ENCODE measurements around the gene PDS5B. TPM values are rescaled to one million over a fixed set of nuclear protein-coding genes. Genes with fewer than 3 reads are reported as not detected.
A peak's percentile ranks its signal among the peaks of the same experiment; 100 is the strongest.

PDS5B gene
- total RNA-seq, 1 experiment from 2014 or later: 44.3 TPM

DNA sequence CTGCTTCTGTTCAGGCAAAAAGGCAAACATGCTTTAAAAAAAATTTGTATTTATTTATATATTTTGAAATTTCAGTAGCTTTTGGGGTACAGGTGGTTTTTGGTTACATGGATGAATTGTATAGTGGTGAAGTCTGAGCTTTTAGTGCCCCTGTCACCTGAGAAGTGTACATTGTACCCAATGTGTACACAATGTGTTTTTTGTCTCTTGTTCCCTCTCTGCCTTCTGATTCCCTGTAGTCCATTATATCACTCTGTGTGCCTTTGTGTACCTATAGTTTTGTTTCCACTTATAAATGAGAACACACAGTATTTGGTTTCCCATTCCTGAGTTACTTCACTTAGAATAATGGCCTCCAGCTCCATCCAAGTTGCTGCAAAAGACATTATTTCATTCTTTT lies 77.4 kb downstream of the PDS5B start (continued):
- TF ChIP-seq JAZF1 (CRISPR knock-in tag; IDR thresholded peaks at IDR 0.05): no peak

DNA sequence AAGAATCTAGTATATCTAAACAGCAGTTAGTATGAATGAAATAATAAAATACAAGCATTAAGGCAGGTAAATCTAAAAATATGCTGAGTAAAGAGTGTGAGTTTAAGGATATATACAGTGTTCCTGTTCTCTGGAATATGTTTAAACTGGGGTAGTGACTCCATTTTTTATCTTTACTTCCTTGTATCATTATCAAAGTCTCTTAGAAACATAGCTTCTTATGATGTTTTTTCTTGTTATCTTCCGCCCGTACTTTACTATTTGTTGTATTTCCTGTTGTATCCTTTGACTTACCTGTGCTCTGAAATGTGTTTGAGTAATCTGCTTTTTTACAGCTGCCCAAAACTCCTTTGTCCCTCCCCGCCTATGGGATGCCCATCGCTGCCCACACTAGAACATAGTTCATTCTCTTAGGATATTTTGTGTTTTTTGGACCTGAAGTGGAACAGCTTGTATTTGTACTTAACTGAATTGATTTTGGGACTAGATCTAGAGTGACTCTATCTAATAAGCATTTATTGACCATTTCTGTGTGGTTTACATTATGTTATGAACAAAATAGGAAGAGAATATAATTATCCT lies 80.8 kb downstream of the PDS5B start:
- CTCF ChIA-PET: interaction anchor here (1.7 to 3.1 kb wide), 2 partner anchors 16 to 80 kb away, joined by 8 to 18 read pairs; no protein-coding TSS in a partner anchor

DNA sequence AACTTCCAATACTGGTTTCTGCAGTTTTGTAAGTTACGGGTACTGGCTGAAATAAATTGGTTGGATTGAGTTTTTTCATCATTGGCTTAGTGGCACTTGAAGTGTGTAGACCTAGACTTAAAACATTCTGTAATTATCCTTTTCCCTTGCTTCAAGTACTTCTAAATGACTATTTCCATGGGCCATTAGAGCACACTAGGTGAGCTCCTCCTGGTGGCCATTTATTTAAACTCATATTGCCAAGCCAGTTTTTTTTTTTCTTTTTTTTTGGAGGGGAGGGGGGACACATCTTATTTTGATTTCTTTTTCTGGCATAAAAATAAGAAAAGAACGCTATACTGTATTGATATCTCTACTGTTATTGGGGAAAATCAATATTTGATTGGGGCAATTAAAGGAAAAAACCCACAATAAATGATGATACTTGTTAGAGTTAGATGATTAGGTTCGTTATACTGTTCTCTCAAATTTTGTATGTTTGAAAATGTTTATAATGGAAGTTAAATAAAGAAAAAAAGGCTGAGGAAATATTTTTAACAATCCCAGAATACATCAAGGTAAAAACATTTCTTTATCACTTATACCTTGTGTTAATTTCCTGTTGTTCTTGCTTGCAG lies 82.9 kb downstream of the PDS5B start:
- TF ChIP-seq NR1H2 (CRISPR knock-in tag; IDR thresholded peaks at IDR 0.05): no peak
- TF ChIP-seq, protein P1, sequence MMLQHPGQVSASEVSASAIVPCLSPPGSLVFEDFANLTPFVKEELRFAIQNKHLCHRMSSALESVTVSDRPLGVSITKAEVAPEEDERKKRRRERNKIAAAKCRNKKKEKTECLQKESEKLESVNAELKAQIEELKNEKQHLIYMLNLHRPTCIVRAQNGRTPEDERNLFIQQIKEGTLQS (CRISPR knock-in tag; conservative IDR thresholded peaks at IDR 0.05): no peak
- TF ChIP-seq, protein P2, sequence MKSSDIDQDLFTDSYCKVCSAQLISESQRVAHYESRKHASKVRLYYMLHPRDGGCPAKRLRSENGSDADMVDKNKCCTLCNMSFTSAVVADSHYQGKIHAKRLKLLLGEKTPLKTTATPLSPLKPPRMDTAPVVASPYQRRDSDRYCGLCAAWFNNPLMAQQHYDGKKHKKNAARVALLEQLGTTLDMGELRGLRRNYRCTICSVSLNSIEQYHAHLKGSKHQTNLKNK (CRISPR knock-in tag; IDR thresholded peaks at IDR 0.05): no peak
- TF ChIP-seq GRHL2 (CRISPR knock-in tag; IDR thresholded peaks at IDR 0.05; ENCODE audit: insufficient replicate concordance, severe bottlenecking): no peak
- TF ChIP-seq, protein P3, sequence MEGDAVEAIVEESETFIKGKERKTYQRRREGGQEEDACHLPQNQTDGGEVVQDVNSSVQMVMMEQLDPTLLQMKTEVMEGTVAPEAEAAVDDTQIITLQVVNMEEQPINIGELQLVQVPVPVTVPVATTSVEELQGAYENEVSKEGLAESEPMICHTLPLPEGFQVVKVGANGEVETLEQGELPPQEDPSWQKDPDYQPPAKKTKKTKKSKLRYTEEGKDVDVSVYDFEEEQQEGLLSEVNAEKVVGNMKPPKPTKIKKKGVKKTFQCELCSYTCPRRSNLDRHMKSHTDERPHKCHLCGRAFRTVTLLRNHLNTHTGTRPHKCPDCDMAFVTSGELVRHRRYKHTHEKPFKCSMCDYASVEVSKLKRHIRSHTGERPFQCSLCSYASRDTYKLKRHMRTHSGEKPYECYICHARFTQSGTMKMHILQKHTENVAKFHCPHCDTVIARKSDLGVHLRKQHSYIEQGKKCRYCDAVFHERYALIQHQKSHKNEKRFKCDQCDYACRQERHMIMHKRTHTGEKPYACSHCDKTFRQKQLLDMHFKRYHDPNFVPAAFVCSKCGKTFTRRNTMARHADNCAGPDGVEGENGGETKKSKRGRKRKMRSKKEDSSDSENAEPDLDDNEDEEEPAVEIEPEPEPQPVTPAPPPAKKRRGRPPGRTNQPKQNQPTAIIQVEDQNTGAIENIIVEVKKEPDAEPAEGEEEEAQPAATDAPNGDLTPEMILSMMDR (IDR thresholded peaks at IDR 0.05): peak; percentile 31; the same call in 1 of the 2 replicates
- no peak for TF ChIP-seq MYBL2 (CRISPR knock-in tag; IDR thresholded peaks at IDR 0.05)
- CTCF ChIA-PET: interaction anchor here (0.6 to 3.1 kb wide), 36 partner anchors 8 to 1468 kb away, joined by 3 to 18 read pairs (median 4); partner anchors contain the start of gene PDS5B
- Mint-ChIP-seq H3K9me3 (no peaks in the 10 kb centered on the region), H3K4me3 (no peak overlapping the region), H3K27me3 (ENCODE audit: low read depth) (no peaks in the 10 kb centered on the region), H3K4me1 (no peaks in the 10 kb centered on the region), H3K27ac (no peak overlapping the region), H3K36me3 (peaks cover 14% of the 10 kb centered on the region)
- POLR2A ChIA-PET: interaction anchor here (0.6 kb wide), 1 partner anchor 138 kb away, joined by 6 read pairs; no protein-coding TSS in a partner anchor
- no peak for DNase-seq (ENCODE audit: low spot score)
- no peak; the same call in 1 of the 2 replicates for ATAC-seq

More for the DNA sequence above, 80.8 kb downstream of the PDS5B start:
- Mint-ChIP-seq H3K4me3 (no peak overlapping the region), H3K27me3 (ENCODE audit: low read depth) (no peaks in the 10 kb centered on the region), H3K9me3 (no peaks in the 10 kb centered on the region), H3K36me3 (no peaks in the 10 kb centered on the region), H3K4me1 (no peaks in the 10 kb centered on the region), H3K27ac (peak overlapping the region; percentile 75)
- no peak for DNase-seq (ENCODE audit: low spot score)
- ATAC-seq: no peak
- POLR2A ChIA-PET: no interaction called here
- TF ChIP-seq SOX15 (CRISPR knock-in tag; IDR thresholded peaks at IDR 0.05) (no peak), CREB1 (CRISPR knock-in tag; IDR thresholded peaks at IDR 0.05) (no peak), ZNF232 (CRISPR knock-in tag; IDR thresholded peaks at IDR 0.05) (no peak), ETV6 (CRISPR knock-in tag; IDR thresholded peaks at IDR 0.05) (no peak), NR1H2 (CRISPR knock-in tag; IDR thresholded peaks at IDR 0.05) (no peak), ZNF317 (CRISPR knock-in tag; IDR thresholded peaks at IDR 0.05; ENCODE audit: borderline replicate concordance, low read depth) (no peak), RELA (CRISPR knock-in tag; IDR thresholded peaks at IDR 0.05; ENCODE audit: borderline replicate concordance) (no peak)
- TF ChIP-seq, protein P4, sequence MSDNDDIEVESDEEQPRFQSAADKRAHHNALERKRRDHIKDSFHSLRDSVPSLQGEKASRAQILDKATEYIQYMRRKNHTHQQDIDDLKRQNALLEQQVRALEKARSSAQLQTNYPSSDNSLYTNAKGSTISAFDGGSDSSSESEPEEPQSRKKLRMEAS (CRISPR knock-in tag; IDR thresholded peaks at IDR 0.05): no peak

DNA sequence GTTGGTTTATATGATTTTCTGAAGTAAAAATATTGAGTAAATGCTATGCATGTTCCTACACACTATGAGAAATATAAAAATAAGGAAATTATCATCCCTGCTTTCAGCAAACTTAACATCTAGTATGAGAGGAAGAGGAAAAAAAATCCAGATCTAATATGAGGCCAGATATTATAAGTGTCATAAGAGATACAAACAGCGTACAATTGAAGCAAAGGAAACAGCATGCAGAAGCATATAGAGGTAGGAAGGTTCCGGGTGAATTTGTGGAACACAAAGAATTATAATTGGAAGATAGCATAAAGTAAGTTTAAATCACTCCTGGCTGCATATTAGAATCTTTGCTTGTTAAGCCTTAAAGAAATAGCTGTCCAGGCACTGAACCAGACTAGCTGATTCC lies 88.3 kb downstream of the PDS5B start:
- CTCF ChIA-PET: no interaction called here
- no peak overlapping the region for H3K27ac Mint-ChIP-seq
- no peaks in the 10 kb centered on the region for H3K27me3 Mint-ChIP-seq (ENCODE audit: low read depth)
- POLR2A ChIA-PET: no interaction called here
- H3K4me3 Mint-ChIP-seq: no peak overlapping the region
- no peak for ATAC-seq
- no peaks in the 10 kb centered on the region for H3K4me1 Mint-ChIP-seq
- no peaks in the 10 kb centered on the region for H3K9me3 Mint-ChIP-seq
- H3K36me3 Mint-ChIP-seq: peaks cover 32% of the 10 kb centered on the region
- no peak for DNase-seq (ENCODE audit: low spot score)
- TF ChIP-seq, protein P4 (CRISPR knock-in tag; IDR thresholded peaks at IDR 0.05): no peak
- TF ChIP-seq SMAD4 (CRISPR knock-in tag; IDR thresholded peaks at IDR 0.05): no peak
- TF ChIP-seq, protein P5, sequence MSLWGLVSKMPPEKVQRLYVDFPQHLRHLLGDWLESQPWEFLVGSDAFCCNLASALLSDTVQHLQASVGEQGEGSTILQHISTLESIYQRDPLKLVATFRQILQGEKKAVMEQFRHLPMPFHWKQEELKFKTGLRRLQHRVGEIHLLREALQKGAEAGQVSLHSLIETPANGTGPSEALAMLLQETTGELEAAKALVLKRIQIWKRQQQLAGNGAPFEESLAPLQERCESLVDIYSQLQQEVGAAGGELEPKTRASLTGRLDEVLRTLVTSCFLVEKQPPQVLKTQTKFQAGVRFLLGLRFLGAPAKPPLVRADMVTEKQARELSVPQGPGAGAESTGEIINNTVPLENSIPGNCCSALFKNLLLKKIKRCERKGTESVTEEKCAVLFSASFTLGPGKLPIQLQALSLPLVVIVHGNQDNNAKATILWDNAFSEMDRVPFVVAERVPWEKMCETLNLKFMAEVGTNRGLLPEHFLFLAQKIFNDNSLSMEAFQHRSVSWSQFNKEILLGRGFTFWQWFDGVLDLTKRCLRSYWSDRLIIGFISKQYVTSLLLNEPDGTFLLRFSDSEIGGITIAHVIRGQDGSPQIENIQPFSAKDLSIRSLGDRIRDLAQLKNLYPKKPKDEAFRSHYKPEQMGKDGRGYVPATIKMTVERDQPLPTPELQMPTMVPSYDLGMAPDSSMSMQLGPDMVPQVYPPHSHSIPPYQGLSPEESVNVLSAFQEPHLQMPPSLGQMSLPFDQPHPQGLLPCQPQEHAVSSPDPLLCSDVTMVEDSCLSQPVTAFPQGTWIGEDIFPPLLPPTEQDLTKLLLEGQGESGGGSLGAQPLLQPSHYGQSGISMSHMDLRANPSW (CRISPR knock-in tag; conservative IDR thresholded peaks at IDR 0.05; ENCODE audit: low read depth): no peak
- TF ChIP-seq TEAD1 (CRISPR knock-in tag; IDR thresholded peaks at IDR 0.05): no peak
- no peak for TF ChIP-seq HMGA2 (CRISPR knock-in tag; IDR thresholded peaks at IDR 0.05)
- TF ChIP-seq FOXP1 (CRISPR knock-in tag; IDR thresholded peaks at IDR 0.05; ENCODE audit: borderline replicate concordance): no peak
- no peak for TF ChIP-seq ZNF671 (CRISPR knock-in tag; IDR thresholded peaks at IDR 0.05)
- TF ChIP-seq NFYB (CRISPR knock-in tag; conservative IDR thresholded peaks at IDR 0.05; ENCODE audit: low read depth): no peak
- no peak for TF ChIP-seq ZNF138 (CRISPR knock-in tag; conservative IDR thresholded peaks at IDR 0.05)
- TF ChIP-seq NR1H2 (CRISPR knock-in tag; IDR thresholded peaks at IDR 0.05): no peak
- TF ChIP-seq, protein P1 (CRISPR knock-in tag; conservative IDR thresholded peaks at IDR 0.05): no peak
- no peak for TF ChIP-seq ELF4 (CRISPR knock-in tag; IDR thresholded peaks at IDR 0.05; ENCODE audit: low read depth)
- no peak for TF ChIP-seq ZNF263 (CRISPR knock-in tag; IDR thresholded peaks at IDR 0.05; ENCODE audit: low read depth)
